ENCODE results near the gene WASF3. TPM values are rescaled to one million over a fixed set of nuclear protein-coding genes. Genes with fewer than 3 reads are reported as not detected.

WASF3 gene
- total RNA-seq, 1 experiment from 2014 or later, result 3.4 TPM

DNA sequence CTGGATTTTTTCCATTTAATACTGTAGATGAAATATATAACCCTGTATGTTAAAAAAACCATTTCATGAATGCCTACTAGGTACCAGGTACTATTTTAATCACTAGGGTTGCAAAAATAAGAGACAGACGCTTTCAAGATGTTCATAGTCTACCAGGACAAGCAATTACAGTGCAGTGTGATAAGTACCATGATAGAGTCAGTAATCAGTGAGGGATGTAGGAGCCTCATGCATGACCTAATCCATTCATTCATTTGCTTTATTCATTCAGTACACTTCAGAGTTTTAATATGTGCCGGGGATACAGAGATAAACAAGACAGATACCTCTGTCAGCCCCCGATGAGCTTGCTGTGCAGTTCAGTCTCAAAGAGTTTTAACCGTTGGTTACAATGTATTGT is 3.0 kb downstream of the WASF3 start:
- ChIA-PET CTCF (no interaction called here), RAD21 (ENCODE audit: low non-redundant PET in 1 of 2, low total read pairs in 2 of 2, uncharacterized antibody in 2 of 2, unreplicated experiment in 2 of 2) (no interaction called here), POLR2A (no interaction called here)
- BruUV-seq (replicated peaks), result no TSS peak
- Histone ChIP-seq H3K4me1 (ENCODE audit: control insufficient read depth in 1 of 2, insufficient read depth in 2 of 2, low read length in 2 of 2) (peaks cover 0 to 5% of the 10 kb centered on the region in 2 experiments; a peak in 1 of 4 replicates), H3K9me2 (ENCODE audit: insufficient read depth) (no peaks in the 10 kb centered on the region), H3K9ac (ENCODE audit: low read length) (no peak overlapping the region), H3K4me2 (ENCODE audit: low read length) (no peak overlapping the region), H2AFZ (ENCODE audit: low read depth, low read length, poor library complexity, severe bottlenecking) (no peak overlapping the region), H3K27me3 (ENCODE audit: insufficient read depth, low read length) (peaks cover 39% of the 10 kb centered on the region; the same call in 1 of the 2 replicates), H3K4me3 (replicated peaks in 1 of 2; ENCODE audit: low read depth in 1 of 2, low read length in 2 of 2) (no peak overlapping the region), H3K27ac (ENCODE audit: low read depth, low read length) (no peak overlapping the region), H3K36me3 (ENCODE audit: control insufficient read depth in 1 of 2, insufficient read depth in 2 of 2, low read length in 2 of 2) (no peaks in the 10 kb centered on the region), H3K9me3 (ENCODE audit: control insufficient read depth in 1 of 2, insufficient read depth in 1 of 2, low read depth in 1 of 2, low read length in 2 of 2) (no peaks in the 10 kb centered on the region), H3K79me2 (ENCODE audit: insufficient read depth, low read length) (no peaks in the 10 kb centered on the region), H4K20me1 (ENCODE audit: insufficient read depth) (no peaks in the 10 kb centered on the region)
- intact Hi-C loops (cut with micrococcal nuclease), result no loop called here
- TF ChIP-seq ELF1 (IDR thresholded peaks at IDR 0.05; ENCODE audit: borderline replicate concordance, low read depth), result no peak
- TF ChIP-seq, protein P1, sequence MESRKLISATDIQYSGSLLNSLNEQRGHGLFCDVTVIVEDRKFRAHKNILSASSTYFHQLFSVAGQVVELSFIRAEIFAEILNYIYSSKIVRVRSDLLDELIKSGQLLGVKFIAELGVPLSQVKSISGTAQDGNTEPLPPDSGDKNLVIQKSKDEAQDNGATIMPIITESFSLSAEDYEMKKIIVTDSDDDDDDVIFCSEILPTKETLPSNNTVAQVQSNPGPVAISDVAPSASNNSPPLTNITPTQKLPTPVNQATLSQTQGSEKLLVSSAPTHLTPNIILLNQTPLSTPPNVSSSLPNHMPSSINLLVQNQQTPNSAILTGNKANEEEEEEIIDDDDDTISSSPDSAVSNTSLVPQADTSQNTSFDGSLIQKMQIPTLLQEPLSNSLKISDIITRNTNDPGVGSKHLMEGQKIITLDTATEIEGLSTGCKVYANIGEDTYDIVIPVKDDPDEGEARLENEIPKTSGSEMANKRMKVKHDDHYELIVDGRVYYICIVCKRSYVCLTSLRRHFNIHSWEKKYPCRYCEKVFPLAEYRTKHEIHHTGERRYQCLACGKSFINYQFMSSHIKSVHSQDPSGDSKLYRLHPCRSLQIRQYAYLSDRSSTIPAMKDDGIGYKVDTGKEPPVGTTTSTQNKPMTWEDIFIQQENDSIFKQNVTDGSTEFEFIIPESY (IDR thresholded peaks at IDR 0.05; ENCODE audit: extremely low read depth, insufficient replicate concordance, low read length), result no peak
- no peak for TF ChIP-seq ZFX (IDR thresholded peaks at IDR 0.05)
- no peak for TF ChIP-seq SIN3A (IDR thresholded peaks at IDR 0.05; ENCODE audit: low read depth)
- no peak for TF ChIP-seq TCF7L2 (IDR thresholded peaks at IDR 0.05; ENCODE audit: borderline replicate concordance, extremely low read depth, insufficient read depth, insufficient read length)
- TF ChIP-seq, protein P2, sequence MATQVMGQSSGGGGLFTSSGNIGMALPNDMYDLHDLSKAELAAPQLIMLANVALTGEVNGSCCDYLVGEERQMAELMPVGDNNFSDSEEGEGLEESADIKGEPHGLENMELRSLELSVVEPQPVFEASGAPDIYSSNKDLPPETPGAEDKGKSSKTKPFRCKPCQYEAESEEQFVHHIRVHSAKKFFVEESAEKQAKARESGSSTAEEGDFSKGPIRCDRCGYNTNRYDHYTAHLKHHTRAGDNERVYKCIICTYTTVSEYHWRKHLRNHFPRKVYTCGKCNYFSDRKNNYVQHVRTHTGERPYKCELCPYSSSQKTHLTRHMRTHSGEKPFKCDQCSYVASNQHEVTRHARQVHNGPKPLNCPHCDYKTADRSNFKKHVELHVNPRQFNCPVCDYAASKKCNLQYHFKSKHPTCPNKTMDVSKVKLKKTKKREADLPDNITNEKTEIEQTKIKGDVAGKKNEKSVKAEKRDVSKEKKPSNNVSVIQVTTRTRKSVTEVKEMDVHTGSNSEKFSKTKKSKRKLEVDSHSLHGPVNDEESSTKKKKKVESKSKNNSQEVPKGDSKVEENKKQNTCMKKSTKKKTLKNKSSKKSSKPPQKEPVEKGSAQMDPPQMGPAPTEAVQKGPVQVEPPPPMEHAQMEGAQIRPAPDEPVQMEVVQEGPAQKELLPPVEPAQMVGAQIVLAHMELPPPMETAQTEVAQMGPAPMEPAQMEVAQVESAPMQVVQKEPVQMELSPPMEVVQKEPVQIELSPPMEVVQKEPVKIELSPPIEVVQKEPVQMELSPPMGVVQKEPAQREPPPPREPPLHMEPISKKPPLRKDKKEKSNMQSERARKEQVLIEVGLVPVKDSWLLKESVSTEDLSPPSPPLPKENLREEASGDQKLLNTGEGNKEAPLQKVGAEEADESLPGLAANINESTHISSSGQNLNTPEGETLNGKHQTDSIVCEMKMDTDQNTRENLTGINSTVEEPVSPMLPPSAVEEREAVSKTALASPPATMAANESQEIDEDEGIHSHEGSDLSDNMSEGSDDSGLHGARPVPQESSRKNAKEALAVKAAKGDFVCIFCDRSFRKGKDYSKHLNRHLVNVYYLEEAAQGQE (IDR thresholded peaks at IDR 0.05; ENCODE audit: low read depth), result no peak
- TF ChIP-seq EGR1 (IDR thresholded peaks at IDR 0.05; ENCODE audit: low read depth), result no peak
- no peak for TF ChIP-seq SP1 (IDR thresholded peaks at IDR 0.05; ENCODE audit: low read depth)
- no peak for TF ChIP-seq RAD21 (IDR thresholded peaks at IDR 0.05; ENCODE audit: low read depth)
- TF ChIP-seq, protein P3, sequence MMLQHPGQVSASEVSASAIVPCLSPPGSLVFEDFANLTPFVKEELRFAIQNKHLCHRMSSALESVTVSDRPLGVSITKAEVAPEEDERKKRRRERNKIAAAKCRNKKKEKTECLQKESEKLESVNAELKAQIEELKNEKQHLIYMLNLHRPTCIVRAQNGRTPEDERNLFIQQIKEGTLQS (IDR thresholded peaks at IDR 0.05), result no peak
- TF ChIP-seq ZNF274 (IDR thresholded peaks at IDR 0.05; ENCODE audit: low read depth, low read length), result no peak
- TF ChIP-seq EZH2 (IDR thresholded peaks at IDR 0.05), result no peak
- TF ChIP-seq CBX3 (IDR thresholded peaks at IDR 0.05; ENCODE audit: low read depth), result no peak
- no peak for TF ChIP-seq CEBPB (IDR thresholded peaks at IDR 0.05; ENCODE audit: low read depth)
- TF ChIP-seq POLR2A (IDR thresholded peaks at IDR 0.05; ENCODE audit: borderline replicate concordance, extremely low read depth, insufficient read depth, insufficient read length), result no peak
- TF ChIP-seq EZH2phosphoT487 (IDR thresholded peaks at IDR 0.05; ENCODE audit: borderline replicate concordance), result no peak
- TF ChIP-seq, protein P4, sequence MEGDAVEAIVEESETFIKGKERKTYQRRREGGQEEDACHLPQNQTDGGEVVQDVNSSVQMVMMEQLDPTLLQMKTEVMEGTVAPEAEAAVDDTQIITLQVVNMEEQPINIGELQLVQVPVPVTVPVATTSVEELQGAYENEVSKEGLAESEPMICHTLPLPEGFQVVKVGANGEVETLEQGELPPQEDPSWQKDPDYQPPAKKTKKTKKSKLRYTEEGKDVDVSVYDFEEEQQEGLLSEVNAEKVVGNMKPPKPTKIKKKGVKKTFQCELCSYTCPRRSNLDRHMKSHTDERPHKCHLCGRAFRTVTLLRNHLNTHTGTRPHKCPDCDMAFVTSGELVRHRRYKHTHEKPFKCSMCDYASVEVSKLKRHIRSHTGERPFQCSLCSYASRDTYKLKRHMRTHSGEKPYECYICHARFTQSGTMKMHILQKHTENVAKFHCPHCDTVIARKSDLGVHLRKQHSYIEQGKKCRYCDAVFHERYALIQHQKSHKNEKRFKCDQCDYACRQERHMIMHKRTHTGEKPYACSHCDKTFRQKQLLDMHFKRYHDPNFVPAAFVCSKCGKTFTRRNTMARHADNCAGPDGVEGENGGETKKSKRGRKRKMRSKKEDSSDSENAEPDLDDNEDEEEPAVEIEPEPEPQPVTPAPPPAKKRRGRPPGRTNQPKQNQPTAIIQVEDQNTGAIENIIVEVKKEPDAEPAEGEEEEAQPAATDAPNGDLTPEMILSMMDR (IDR thresholded peaks at IDR 0.05 in 2 of 3, conservative IDR thresholded peaks at IDR 0.05 in 1 of 3; ENCODE audit: borderline replicate concordance in 1 of 3, insufficient read depth in 1 of 3, low read depth in 2 of 3, low read length in 2 of 3), result no peak
- TF ChIP-seq JUND (IDR thresholded peaks at IDR 0.05), result no peak
- ATAC-seq (no peak), DNase-seq (ENCODE audit: low read depth, low spot score) (no peak)
